ENCODE results near the gene UROS.
A peak's percentile ranks its signal among the peaks of the same experiment; 100 is the strongest.

Gene UROS

DNA sequence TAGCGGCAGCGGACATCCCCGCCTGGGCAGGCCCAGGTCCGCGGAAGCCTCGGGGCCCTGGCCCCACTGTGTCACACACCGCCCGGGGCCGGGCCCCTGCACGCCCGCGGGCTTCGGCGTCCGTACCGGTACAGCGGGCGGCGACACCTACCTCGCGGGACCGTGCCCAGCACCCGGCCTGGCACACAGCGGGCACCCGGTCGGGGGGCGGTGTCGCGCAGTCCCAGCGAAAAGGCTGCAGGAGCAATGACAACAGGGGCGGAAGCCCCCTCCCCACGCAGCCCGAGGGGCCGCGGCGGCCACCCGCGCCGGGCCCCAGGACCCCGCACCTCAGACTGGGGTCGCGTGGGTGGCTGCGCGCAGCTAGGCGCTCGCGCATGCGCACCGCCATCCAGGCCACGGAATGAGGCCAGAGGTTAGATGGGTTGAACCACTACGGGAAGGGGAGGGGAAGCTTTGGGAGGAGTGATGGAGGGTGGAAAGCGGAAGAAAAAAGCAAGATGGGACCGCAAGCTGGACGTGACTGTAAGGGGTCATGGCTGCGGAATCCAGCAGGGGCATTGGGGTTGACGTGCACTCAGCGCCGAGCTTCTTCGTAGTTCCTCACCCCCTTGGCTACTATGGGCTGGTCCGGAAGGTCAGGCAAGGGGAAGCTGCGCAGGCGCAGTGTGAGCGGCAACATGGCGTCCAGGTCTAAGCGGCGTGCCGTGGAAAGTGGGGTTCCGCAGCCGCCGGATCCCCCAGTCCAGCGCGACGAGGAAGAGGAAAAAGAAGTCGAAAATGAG, at the start of gene UROS, which contains the start of gene BCCIP:
Gene UROS (minus strand): TSS at position 381 of the 785 bp plus-strand sequence. CDS start 6,759 bp downstream, outside the sequence.
Gene BCCIP (plus strand): TSS at position 669 of the 785 bp plus-strand sequence. CDS start 12 bp downstream, at position 681.
- DNase-seq = peak; percentile 89

DNA sequence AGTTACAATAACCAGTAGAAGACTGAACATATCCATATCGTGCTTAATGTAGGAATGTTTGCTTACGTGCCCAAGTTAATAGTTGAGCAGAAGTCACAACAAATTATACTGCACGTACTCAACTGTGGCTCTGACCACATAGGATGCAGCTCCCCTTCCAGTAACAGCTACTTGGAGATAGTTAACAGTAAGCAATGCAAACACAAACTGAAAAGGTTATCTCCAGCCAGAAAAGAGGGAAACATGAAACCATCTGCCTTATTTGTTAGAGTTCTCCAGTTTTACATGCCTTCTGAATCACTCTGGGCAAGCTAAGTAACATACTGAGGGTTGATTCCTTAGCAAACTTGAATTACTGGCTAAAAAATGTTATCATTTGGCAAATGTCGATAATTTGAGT, 48.3 kb upstream of the UROS start:
- DNase-seq = no peak

DNA sequence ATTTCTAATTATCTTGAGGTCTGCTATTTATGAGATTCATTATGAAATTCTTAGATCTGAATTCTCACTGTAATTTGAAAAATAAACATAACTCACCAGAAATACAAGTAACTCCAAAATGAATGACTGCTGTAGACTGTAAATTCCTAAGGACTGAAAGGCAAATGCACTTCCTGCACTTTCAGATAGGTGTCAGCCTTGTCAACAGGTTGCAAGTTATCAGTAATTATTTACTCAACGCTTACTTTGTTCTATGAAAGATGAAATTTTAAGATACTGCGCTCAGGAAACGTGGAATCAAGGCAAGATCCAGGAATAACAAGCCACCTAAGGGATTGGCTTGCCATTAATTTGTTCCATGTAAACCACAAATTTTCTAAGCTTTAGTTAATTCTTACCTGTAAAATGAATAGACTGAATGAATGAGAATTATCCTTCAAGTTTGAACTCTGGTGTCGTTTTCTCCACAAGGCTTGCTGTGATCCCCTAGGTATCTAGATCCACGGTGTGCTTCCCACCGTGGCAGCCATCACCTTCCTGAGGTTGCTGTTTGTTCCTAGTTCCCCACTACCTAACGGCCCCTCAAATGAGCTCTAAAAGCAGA, 45.4 kb upstream of the UROS start:
- DNase-seq = peak; percentile 2

DNA sequence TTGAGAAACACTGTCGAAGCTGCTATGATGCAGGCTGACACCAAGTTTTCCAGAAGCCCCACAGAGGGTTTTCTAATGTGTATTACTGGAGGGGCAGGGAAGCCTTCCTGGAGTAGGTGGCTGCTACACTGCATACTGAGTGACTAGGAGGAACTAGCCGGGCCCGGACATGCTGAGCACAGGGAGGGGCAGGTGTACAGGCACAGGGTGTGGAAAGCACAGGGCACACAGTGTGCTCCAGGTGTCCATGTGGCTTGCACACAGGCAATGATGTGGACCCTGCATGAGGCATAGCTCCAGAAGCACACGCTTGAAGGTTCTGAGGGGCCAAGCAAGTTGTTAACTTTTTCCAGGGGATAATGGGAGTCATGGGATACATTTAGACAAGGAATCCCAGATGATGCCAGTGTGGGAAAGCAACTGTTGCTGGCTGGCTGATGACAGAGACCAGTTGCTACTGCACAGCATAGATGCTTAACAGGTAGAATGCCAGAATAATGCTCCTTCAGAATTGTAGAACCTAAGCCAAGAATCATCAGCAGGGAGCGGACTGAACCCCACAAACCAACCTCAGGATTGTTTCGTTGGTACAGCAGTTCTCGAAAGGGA, 43.5 kb upstream of the UROS start:
- DNase-seq = no peak

DNA sequence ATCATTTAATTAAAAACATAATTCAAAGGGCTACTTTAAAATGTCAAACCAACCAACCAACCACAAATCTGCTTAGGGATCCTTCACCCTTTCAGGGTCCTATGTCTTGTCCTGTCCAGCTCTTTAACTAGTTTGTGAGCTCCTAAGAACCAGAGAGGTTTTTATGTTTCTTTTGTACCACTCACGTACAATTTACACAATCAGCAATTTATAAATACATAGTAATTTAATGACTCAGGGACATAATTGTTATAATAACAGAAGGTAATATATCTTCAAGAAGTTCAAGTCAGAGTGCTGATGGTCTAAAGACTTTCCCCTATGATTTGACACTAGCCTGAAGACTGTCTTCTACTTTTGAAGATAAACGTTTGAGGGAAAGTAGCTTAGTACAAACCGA, 42.1 kb upstream of the UROS start:
- DNase-seq = no peak

DNA sequence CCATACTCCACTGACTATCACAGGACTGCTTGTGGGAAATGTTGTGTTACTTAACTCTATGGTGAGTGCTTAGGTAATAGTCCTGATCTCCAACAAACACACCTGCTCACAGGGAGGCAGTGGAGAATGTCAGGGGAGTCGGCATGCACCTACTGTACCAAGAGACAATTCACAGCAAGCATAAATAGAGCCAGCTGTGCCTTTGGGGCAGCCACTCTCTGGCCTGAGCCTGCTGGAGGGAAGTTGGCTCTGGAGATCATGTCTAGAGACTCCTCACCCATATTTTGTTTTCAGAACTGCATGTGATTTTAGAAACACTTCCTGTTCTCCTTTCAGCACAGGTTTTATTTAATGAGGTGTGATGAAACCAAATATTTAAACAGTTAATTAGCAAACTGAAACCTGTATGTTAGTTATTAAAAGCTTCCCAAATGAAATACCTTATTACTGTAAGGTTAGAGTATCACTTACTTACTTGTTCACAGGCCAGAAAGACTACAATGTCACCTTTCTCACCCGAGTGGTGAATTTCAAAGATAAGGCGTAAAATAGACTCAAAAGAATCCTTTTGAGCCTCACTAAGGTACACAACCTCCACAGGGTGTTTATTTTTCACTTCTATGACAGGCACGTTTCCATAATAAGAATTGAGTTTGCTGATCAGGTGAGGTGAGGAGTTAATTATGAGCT, 36.2 kb upstream of the UROS start:
- no peak for DNase-seq

DNA sequence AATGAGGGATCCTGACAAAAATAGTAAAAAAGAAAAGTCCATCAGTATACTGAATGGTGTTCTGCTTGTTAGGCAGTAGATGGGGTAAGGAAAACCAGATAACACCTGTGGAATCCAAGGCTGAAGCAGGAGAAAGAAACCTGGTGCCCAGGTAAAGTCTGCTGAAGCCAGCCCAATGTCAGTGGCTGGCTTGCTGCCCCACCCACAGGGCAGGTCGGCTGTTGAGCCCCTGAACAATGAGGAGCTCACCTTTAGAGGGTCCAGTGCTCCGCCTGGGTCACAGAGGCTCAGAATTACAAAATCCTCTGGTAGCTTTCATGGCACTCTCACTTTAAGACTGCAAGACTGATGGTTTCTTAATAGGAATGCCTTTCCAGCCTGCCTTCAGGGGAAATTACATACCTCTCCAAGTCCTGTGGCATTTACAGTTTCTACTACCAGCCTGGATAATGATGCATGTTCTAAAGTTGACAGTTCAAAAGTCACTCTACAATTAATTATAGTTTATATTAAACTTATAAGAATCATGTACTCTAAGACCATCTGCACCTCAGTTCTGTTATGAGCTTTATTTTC, 34.2 kb upstream of the UROS start:
- DNase-seq = no peak

DNA sequence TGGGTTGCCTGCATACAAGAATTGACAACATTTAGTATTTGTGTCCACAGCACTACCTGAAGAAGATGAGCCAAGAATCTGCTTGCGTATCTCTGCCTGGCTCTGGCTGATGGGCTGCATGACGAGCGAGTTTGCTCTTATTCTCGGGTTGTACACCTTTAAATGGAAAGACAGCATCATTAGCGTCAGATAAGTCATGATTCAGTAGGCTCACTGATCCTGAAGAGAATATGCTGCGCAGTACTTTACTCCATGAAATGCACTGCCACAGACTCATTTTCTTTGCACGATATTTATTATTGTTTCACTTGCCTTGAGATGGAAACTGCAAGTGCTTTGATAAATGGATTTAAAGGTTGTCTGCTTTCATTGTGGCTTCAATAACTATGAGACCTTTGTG, 29.4 kb upstream of the UROS start:
- no peak for DNase-seq

DNA sequence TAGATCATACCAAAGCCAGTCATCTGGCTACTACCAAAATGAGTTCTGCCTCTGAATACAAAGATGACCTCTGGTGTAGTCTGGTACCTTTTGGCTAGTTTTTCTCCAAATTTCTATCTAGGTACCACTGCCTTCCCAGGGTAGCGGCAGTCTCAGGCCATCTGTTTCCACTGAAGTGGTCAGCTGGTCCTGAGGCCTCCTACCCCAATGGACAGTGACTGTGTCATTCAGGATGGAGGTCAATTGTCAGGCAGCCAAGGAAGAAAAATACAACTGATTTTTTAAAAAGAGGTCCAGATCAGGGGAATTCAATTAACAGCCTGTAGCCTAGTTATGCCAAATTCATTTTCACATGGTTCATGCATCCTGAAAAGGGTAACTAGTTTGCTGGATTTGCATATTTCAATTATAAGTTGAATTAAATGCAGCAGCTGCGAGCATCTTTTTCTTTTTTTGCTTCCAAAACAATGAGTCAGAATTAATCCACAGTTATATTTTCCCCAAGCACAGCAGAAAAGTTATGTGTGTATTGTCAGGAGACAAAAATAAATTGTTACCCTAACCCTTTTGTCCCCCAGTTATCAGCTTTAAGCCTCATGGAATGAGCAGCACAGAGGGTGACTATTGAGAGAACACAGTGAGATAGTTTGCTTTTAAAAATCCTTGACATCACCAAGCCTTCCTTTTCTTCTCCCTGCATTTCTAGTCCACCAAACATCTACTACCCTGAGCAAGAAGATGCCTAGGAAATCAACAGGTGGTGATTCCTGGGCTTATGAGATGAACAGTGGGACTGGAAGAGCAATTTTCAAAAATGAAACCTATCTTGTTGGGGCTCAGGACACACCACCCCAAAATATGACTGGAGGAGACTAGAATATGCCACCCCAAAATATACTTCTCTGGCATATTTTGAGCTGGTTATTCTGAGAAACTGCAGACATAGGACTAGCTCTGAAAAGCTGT, 28.0 kb upstream of the UROS start:
- no peak for DNase-seq

DNA sequence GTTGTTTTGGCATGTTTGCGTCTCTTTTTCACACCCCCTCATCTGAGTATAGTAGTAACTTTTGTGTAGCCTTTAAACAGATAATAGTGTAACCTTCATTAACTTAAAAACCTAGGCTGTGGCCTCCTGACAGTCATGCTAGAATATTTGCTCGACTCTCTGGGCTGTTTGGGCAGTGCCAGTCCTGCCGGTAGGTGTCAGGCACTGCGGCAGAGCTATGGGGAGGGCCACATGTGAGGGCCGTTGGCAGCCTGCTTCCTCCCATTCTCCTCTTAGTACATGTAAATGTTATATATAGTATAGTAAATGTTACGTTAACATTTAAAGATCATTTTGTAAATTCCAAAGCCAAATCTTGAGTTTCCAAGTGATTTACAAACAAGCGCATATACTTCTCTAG, 26.4 kb upstream of the UROS start:
- no peak for DNase-seq

DNA sequence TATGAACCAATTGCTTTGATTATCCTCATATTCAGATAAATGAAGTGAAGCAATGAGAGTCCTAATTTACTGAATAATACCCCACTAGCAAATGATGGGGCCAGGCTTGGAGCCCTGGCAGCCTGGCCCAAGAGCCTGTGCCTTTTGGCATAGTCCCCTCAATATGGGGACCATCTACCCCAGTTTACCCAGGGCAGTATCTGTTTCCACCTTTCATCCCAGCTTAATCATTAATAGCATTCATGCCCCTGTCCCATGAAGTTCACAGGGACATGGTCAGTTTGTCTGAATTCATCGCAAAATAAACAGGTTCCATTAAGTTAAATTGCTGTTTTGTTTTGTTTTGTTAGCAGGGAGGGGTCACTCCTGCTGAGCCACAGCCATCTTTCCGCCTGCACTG, 25.8 kb upstream of the UROS start:
- DNase-seq = no peak

DNA sequence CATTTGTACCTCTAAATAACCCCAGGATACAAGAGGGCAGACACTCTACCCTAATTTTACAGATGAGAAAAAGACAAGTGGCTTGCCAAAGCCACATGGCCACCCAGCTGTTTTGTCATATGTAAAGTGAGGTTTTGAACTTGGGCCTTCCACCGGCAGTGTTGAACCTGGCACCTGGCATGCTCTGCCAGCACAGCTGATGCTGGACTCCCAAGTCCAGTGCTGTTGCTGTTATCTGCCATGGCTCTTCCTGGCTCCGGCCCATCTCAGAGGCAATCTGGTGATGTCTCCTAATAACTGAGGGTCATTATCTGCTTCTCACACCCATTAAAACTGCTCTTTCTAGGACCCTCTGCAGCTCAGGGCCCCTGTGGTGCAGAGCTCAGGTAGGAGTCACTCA, 25.3 kb upstream of the UROS start:
- no peak for DNase-seq

DNA sequence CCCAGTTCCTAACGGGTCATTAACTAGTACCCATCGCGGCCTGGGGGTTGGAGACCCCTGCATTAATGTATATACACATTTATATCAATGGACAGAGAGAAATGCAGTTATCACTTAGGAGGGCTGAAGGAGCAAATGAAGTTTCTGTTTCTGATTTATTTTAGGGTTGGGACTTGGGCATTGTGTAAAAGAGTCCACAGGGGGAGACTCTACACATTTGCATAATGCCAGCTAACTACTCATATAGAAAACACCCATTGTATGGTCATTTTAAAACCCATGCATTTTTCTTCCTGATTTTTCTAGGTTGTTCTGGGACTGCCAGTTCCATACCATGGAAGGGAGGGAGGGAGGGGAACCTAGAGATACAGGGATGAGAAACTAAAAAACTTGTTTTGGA, 23.8 kb upstream of the UROS start:
- DNase-seq = no peak

DNA sequence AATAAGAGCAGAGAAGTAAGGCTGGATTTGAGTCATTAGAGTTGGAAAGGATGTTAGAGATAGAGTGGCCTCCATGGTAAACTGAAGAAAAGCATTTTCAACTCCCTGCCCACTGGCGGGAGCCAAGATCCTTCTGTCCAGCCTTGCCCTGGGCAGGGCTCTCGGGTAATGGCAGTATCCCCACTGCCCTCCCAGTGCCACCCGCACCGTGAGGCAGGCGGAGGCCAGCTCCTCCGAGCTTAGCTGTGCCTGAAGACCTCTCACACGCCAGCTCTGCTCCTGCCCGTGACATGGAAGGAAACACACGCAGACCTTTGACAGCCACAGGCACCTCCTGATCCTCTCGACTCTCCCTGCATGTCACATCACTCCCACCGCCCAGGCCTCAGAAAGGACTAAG, 22.6 kb upstream of the UROS start:
- no peak for DNase-seq

DNA sequence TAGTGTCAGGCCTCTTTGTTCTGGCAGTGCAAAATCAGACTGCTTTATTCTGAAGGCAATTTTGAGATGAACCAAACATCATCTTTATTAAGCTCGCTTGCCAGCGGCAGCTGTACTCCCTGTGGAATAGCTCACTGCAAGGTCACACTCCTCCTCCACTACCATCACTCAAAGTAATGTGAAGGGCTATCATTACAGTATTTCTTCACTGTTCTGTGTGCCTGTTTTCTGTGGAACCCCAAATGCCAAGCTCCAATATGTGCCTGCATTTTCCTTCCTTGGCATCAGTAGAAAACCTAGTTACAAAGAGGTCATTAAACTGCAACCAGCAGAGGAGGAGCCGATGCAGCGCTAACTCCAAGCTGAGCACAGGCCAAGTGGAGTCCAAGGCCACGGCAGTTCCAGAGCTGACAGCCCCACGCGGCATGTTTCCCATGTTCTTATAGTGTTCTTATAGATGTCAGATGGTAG, 21.7 kb upstream of the UROS start:
- DNase-seq = no peak

DNA sequence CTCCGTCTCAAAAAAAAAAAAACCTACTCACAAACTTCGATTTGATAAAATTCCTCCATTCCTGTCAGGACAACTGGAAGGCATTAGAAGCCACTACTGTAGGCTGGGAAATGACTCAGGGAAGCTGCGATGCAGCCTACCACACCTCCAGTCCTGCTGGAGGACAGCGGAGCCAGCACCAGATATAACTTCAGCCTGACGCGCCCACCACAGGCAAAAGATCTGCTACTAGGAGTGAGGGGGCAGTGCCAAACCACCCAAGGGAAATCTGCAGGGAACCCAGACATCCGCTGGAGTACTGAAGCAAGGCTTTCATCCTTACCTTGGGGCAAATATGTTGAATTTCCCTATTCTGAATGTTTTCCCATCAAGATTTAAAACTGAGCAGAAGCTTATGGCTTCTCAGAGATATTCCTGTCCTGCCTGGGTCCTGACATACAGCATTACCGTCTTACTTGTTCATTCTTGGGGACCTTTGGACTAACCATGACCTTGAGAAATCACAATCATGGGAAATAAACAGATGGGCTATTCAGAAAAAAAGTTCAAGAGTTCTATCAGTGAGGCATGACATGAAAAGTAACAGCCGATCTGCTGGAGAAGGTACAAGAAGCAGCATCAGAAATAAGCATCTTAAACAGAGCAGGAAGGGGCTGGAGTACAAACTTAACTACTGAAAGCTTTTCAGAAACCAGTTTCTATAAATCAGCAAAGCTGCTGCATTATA, 20.7 kb upstream of the UROS start:
- no peak for DNase-seq

DNA sequence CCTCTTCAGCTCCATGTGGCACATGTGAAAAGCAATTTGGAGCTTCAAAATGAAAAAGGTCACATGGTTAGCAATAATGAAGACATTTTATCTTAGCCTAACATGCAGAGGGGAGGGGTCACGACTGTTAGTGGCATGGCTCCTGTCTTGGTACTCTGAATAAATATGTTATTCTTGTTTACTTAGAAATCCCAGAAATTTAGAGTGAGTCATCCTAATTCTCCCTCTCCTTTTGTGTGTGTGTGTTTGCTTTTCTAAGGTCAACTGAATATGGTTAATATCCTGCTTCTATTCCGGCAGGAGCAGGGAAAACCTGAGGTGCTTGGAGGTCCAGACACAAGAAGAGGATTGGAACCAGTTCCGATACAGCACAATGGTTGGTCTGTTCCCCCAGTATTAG, 17.9 kb upstream of the UROS start:
- DNase-seq = no peak

DNA sequence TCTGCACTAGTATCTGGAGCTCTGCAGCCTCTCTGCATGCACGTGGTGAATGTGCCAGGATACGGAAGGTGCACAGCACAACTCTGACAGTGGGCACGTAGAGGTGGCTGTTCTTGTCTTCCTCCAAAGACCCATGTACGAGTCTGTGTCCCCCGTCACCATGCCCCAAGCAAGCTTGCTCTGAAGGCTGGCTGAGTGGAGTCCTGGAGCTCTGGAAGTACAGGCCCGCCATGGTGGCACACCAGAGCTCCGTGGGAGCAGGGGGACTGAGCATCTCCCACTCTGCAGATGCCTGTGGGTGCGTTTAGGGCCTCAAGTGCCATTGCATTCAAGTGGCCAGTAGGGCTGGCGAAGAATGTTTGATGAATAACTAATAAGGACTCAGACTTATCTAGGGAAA, 17.3 kb upstream of the UROS start:
- no peak for DNase-seq

DNA sequence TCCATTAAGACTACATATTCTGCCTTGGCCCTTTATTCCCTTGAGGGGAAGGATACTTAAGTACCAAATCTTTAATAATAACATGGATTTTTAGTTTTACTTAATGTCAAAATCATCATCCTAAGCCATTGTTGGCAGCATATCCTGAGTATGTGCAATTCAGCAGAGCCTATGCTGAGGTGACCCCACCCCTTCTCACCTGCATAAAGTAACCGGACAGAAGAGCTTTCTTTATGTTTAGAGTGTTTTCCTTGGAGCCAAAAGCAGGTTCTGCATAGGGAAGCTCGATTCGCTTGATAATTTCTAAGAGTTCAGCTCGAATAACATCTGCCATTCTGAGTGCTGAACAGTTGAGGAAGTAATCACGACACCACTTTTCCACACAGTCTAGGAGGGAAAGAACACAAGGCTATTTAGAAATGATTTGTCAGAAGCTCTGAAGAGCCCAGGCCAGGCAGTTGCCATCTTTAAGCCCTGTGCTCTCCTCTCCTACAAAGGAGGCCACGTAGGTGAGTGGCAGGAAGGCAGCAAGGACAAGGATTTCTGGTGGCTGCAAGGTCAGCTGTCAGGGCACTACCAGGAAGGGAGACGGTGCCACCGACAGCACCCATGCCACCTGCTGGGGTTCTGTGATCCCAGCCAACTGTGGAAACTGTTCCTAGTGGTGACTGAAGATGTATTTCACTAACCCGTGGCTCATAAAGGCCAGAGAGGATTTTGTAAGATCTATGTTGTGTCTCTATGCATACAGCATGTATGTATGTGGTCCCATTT, 15.9 kb upstream of the UROS start:
- no peak for DNase-seq

DNA sequence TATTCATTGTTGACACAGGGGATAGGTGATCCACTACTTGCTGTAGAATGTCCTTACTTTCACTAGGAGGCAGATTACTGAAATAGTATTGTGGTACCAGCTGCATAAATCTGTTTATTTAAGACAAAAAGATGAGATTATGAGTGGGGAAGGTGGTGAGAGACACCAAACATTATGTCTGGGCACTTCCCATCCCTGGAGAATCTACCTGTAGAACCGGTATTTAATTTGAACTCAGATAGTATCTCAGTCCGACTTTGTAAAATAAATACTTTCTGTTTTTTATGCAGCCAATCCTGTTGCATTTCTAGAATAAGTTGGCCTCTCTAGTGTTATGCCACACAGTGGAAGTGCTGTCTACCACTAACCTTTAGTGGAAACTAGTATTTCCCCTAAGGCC, 13.7 kb upstream of the UROS start:
- no peak for DNase-seq

Measured in activated CD4-positive, alpha-beta T cell treated with anti-CD3 and anti-CD28 coated beads, Interleukin-2, amount 50 U/mL, for 1 hour (primary cell).